ENCODE results near the gene ENOX1. TPM values are rescaled to one million over a fixed set of nuclear protein-coding genes. Genes with fewer than 3 reads are reported as not detected.

The ENOX1 gene
- total RNA-seq, 1 donor from 2014 or later: 9.7 TPM

- DNase-seq: no peak
These were observed 513.4 kb downstream of the ENOX1 start for GRCh38 chr13:43273362-43273761.

DNA sequence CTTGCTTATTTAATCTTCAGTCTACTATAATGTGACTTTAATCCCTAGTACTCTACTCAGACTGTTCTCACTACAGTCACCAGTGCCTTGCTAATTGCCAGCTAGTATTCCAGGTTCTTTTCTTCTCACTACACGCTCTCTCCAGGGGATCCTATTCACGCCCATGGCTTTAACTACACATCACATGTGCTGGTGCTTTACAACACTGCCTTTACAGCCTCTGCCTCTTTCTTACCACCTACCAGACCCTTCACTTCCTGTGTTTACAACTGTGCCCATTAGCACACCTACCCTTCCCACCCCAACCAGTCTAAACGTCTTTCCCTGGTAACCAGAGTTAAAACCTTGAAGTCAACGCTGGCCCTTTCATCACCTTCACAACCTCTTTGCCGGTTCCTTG is 513.9 kb downstream of the ENOX1 start:
- DNase-seq: no peak

GRCh38 chr13:43271152-43271551 is 515.6 kb downstream of the ENOX1 start:
- no peak for DNase-seq

DNA sequence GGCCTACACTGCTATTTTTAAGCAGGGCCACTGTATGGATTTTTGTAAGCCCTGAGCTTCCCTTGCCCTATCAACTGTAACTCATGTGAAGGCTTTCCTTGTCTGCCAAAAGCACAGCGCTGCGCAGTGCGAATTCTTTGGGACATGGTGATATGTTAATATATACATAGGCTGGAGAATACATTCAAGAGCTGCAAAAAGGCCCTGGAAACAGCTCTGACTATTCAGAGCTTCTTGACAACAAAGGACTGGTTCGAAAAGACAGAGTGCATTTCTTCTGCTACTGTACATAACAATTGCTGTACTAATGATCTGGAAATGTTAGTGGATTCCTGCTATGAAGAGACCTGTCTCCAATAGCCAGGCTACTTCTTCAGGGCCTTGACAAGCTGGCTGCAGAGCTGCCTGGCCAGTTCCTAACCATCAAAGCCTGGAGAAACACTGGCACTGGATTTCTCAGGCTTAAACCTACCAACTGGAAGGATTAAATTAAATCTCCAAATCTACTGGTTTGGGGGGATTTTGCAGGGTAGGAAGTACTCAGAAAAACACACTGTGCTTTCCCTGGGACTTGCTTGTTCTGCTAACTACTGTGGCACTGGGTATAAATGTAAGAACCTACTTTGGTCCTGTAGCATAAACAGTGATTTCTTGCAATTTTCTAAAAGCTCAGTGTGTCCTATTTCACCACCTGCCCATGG is 516.5 kb downstream of the ENOX1 start:
- DNase-seq: no peak

DNA sequence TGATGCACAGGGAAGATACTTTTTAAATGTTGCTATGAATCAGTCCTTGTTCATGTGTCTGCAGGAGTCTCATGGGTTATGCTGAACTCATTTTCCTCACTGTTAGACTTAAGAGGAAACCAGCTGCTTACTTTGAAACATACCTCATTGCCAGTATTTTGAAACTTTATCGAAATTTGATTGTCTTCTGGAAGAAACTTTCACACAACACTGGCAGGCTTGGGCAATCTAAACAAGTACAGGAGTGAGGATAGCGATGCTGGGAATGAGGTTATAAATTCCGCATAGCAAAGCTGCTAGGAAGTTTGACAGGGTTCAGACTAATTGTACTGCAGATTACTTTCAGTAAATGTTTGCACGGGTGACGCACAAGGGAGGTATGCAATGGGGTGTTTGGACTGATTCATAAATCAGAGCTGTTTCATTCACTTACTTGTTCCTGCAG is 517.7 kb downstream of the ENOX1 start:
- DNase-seq: peak; percentile 15

DNA sequence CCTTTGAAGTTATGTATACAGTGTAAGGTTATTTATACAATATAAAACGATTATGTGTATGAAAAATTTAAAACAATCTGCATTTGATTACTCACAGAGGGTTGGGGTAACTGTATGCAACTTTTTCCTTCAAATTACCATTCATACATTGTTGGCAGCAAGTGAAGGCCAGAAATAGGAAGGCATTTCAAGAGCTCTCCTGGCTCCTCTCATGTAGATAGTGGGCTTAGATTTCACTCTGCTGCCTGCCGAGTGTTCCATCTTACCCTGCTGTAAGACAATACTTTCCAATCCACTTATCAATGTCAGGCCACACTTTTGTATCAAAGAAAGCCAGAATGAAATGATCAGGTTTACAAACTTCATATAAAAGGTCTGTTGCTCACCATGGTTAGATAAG is 518.1 kb downstream of the ENOX1 start:
- DNase-seq: no peak

- no peak for DNase-seq
These were observed 518.9 kb downstream of the ENOX1 start for GRCh38 chr13:43267916-43268315.

DNA sequence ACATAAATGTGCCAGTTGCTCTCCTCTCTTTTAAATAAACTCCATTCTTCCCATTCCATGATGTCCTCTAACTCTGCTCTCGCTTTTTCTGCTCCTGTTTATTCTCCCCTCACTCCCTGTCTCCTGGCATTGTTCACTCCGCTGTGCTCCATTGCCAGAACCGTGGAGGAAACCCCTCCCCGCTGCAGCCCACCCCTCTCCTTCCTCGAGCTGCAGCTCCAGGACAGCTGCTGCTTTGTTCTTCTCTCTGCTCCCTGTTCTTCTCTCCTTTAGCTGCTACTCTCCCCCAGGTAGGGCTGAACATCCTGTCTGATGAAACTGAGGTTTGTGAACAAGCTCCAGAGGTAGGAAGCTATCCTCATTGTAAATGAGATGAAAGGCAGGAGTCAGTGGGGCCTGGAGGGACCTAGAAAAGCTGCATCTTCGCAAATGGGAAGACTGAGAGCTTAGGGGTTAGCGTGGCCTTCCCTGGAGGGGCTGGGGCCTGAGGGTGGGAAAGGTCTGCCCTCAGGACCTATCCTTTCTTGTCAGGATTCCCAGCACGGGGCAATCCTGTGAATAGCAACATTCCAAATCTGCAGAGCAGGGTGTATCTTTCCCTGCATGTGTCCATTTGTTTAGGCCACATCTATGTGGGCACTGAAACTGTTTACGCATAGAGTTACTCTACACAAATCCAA is 519.7 kb downstream of the ENOX1 start:
- no peak for DNase-seq

- no peak for DNase-seq
These were observed 521.7 kb downstream of the ENOX1 start for GRCh38 chr13:43265028-43265427.

DNA sequence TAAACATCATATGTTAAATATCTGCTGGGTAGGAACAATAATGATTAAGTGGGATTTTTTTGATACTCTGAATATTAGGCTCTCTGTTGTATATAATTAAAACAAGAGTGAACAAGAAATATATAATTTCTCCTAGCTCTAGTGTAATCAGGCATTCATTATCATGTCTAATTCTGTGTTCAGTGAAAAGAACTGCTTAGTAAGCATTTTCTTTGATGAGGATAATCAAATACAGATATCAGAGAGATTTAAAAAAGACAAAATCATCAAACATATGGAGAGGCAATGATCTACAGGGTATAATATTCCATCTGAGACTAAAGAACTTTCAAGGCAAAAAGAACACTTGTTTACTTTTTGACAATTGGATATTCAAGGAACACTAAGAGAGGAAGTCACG is 522.3 kb downstream of the ENOX1 start:
- DNase-seq: no peak

GRCh38 chr13:43263047-43263446 is 523.7 kb downstream of the ENOX1 start:
- DNase-seq: no peak

DNA sequence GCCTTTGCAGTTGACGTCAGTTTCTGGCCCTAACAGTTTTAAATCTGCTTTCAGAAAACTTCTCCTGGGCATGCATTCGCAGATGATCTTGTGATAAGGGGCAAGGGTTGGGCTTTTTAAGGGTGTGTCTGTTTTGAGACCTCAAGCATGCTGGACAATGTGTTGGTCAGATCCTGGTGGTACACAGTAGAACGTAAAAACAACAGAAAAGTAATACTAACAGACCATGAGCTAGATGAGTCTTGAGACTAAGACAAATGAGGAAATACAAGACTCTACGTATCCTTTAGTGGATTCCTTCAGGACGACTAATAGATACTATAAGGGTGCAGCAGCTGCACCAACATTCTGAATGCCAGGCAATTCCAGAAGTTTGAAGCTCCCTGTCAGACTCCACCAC is 525.8 kb downstream of the ENOX1 start:
- no peak for DNase-seq

DNA sequence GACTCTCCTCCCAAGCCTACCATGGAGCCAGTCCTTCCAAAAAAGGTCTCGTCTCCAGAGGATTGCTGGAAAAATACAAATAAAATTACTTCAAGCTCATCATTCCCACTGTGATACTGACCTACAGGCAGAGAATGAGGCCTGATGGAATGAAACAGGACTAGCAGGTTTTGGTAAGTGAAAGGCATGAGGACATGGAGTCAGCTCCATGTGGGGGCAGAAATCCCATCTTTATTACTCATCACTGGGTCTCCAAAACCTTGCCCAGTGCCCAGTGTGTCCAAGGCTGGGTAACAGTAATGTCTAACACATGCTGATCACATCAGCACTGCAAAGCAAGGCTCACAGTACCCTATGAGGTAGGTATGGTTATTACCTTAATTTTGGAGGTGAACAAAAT is 528.0 kb downstream of the ENOX1 start:
- no peak for DNase-seq

- no peak for DNase-seq
These were observed 529.0 kb downstream of the ENOX1 start for GRCh38 chr13:43257765-43258164.

GRCh38 chr13:43251961-43252360 is 534.8 kb downstream of the ENOX1 start:
- DNase-seq: no peak

GRCh38 chr13:43246382-43246781 is 540.4 kb downstream of the ENOX1 start:
- DNase-seq: no peak

DNA sequence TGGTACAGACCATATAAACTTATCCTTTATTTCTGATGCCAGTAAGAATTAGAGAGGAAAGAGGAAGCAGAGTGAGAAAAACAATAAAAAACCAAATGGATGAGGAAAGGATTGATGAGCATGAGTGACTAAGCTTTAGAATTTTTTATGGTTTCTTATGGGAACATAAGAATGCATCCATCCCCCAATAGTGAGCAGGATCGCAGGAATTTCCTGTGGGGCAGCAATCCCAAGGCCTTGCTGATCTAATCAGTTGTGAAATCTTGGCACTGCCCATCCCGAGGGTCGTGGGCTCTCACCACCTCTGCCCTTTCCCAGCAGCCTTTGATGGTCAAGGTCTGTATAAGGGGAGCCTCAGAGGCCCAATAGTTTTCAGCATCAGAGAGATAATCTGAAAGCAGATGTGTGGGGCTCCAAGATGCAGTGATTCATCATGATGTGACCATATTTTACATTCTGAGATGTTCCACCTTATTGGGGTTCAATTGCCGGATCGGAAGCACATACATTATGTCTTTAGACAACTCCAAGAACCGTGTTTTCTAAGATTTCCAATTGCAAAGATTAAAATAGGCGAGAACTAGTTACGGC is 541.3 kb downstream of the ENOX1 start:
- no peak for DNase-seq

- no peak for DNase-seq
These were observed 542.3 kb downstream of the ENOX1 start for GRCh38 chr13:43244481-43244880.

- no peak for DNase-seq
These were observed 543.1 kb downstream of the ENOX1 start for GRCh38 chr13:43243711-43244110.

GRCh38 chr13:43242040-43242439 is 544.7 kb downstream of the ENOX1 start:
- no peak for DNase-seq

DNA sequence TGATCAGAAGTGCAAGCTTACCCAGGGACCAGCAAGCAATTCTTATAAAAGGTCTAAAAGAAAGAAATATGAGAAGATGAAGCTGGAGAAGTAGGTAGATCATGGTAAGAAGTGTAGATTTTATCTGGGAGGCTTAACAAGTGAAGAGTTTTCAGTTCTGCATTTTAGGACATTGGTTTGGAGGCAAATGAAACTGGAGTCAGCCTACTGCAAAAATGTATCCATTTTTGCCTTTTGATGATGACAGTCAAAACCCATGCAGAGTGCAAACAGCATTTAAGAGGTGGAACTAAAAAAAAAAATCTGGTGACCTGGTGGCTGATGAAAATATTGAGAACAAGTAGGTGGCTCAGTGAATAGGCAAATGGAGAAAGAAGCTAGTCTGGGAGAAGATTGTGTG is 546.5 kb downstream of the ENOX1 start:
- DNase-seq: no peak

DNA sequence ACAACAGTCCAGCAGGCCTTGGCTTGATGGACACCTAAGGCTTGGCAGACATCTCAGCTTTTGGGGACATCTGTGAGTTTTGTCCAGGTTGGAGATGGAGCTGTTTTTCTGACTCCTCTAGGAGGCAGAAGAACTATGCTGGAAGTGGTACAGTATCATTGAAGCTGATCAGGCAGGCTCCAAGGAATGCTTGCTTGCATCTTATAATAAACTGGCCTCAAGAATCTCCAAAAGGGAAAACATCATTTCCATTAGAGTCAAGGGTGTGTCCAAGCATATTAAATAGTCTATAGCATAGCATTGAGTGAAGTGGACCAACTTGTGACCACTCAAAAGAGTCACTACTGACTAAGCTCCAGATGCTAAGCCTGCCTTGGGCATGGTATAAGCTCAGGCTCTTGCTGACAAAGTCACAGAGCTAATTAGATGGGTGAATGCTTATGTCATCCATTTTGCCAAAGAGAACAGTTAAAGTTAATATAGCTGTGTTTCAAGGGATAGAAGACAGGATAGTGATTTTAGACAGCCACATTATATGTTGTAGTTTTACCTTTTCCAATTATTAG is 547.4 kb downstream of the ENOX1 start:
- DNase-seq: no peak

- no peak for DNase-seq
These were observed 548.3 kb downstream of the ENOX1 start for GRCh38 chr13:43238341-43239083.

Measured in skin of body (tissue), 2 donors.